GM19452 (cell line): Measurements from ENCODE around the gene ITIH2.
"Not testable (repeated sequence)": the region's sequence is repeated elsewhere in the genome, so short reads cannot be mapped to it uniquely, and the experiment has no call there.

Experiments used
- ATAC-seq: cut with Tn5 transposase; IDR thresholded peaks from one replicate; pipeline ENCODE4 v1.9.1; 2021; ENCODE audit not compliant: unreplicated experiment

The ITIH2 gene

DNA sequence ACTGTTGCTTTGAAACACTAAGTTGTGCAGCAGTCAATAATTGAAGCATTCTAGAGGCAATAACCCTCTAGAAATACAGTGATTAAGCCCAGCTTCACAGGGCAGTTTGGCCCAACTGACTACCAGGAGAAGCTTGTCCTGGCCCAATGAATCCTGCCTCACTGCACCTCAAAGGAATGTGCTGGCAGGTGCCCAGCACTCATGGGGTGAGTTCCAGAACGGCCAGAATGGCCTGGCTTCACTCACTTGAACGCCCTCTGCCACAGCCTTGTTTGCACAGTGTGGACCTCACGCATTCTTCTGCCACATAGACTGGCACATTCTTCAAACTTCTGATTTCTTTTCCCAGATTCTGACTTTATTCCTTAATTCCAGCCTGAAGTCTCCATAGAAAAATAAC lies 6.6 kb upstream of the ITIH2 start:
- no peak for ATAC-seq

DNA sequence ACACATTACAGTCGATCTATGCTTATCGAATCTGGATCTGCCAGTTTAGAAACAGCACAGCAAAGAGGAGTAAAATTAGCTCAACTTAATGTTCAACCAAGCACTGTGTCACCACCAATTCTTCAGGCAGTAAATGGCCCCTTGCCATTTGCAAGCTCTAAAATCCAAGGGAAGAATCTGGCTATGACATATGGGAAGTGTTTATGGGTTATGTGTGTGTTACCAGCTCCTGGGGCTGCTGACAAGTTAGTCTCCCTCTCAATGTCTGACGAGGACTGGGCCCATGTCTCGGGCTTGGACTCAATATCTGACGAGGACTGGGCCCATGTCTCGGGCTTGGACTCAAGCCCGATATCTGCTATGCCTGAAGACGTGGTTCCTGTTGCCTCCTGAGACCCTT lies 5.7 kb upstream of the ITIH2 start:
- ATAC-seq, result no peak

DNA sequence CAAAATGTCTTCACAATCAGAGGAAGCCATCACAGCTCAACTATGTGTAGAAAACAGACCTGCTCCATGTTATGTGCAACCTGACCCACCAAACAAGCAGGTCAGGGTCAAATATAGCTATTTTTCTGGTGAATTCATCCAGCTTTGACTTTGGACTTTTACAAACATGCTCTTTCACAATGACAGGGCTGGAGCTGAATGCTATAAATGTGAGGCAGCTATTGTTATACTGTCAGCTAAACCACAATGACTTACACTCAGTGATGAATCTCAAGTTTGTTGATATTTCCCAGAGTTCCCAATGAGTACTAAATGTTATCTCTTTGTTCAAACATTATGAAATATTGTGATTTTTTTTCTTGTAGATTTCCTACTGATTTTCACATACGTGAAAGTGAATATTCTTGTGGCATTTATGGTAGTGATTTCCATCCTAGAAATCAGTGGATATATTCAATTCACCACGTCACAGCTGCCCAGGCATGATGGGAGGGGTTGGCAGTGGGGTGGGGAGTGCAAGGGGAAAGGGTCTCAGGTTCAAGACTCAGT lies 2.5 kb upstream of the ITIH2 start:
- ATAC-seq, result no peak

DNA sequence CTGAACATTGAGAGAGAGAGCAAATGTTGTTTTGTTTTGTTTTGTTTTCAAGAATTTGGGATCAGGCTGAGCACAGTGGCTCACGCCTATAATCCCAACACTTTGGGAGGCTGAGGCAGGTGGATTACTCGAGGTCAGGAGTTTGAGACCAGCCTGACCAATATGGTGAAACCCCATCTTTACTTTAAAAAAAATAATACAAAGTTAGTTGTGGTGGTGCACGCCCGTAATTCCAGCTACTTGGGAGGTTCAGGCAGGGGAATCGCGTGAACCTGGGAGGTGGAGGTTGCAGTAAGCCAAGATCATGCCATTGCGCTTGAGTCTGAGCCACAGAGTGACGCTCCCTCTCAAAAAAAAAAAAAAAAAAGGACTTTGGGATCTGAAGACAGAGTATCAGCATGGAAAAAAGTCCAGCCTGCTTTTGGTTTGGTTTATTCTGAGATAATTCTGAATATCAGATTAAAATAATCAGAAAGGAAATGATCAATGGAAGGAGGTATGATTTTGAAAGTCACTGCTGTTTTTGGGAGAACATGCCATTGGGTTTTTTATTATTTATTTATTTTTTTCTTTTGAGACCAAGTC lies 1.9 kb upstream of the ITIH2 start:
- ATAC-seq, result no peak

DNA sequence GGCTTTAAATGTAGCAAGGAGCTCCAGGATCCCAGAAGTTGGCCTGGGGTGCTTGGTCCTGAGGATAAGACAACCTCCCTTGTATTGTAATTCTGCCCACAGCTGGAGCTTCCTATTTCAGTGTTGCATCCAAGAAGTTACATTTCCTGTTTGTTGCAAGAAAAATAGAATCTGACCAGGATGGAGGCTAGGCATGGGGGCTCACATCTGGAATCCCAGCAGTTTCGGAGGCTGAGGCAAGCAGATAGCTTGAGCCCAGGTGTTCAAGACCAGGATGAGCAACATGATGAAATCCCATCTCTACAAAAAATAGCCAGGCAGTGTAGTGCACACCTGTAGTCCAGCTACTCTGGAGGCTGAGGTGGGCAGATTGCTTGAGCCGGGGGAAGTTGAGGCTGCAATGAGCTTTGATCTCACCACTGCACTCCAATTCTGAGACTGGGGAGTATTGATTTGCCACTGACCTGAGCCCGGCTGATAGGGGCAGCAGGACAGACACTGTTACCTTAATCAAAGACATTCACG lies 766 bp upstream of the ITIH2 start:
- no peak for ATAC-seq

DNA sequence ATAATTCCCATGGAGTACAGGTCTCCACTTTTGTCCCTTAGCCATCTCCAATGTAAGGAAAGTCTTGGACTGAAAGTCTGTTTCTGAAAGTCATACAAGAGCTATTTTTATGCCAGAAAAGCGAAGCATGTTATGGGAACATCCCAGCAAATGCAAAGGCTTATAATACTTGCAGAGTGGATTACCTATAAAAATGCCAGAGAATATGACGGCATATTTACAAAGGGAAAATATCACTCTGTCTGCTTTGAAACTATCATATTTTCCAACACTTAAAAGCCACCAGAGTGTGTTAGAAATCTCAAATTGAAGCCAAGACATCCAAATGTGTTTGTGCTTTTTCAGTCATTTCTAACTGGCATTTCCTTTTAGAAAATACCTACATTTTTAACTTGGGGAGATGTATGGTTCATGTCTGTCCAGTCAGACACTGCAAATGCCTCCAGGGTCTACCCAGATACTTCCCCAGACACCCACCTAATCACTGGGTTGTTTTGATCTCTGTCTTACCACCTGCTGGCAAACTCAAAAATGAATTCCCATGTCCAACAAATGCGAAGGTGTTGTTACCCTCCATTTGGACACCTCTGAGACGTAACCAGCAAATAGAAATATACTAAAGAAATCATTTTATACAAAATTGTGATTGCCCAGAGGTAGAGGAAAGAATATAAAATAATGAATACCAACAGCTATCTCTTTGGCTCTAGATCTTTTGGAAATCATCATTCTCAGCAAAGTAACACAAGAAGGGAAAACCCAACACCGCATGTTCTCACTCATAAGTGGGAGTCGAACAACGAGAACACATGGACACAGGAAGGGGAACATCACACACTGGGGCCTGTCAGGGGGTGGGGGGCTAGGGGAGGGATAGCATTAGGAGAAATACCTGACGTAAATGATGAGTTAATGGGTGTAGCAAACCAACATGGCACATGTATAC lies 1.2 kb downstream of the ITIH2 start:
- no peak for ATAC-seq

DNA sequence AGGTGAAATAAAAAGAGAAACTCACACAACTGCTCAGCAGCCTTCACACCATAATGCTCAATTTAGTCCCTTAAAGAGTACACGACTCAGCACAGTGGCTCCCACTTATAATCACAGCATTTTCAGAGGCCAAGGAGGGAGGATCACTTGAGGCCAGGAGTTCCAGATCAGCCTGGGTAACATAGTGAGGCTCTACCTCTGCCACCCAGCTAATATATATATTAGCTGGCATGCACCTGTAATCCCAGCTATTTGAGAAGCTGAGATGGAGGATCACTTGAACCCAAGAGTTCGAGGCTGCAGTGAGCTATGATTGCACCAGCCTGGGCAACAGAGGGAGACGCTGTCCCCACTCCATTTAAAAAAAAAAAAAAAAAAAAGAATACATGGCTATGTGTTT lies 2.2 kb downstream of the ITIH2 start:
- ATAC-seq, result no peak

DNA sequence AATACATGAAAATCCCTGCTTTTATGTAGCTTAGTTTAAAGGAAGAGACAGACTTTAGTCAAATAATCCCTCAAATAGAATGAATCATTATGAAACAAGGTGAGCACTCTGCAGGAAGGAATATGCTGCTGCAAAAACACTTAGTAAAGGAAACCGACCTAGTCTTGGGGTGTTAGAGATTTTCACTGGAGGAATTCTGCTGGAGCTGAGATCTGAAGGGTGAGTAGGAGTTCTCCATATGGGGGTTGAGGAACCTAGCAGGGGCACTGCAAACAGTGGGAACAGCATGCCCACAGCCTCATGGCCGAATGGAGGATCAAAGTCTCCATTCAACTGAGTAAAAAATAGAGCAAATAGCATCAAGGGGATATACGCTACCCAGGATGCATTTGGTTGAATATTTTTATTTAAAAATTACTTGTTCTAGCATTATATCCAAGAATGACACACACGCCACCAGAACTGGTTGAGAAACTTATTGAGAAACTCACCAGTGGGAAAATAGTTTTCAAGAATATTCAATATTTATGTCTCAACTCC lies 3.5 kb downstream of the ITIH2 start:
- ATAC-seq, result no peak

DNA sequence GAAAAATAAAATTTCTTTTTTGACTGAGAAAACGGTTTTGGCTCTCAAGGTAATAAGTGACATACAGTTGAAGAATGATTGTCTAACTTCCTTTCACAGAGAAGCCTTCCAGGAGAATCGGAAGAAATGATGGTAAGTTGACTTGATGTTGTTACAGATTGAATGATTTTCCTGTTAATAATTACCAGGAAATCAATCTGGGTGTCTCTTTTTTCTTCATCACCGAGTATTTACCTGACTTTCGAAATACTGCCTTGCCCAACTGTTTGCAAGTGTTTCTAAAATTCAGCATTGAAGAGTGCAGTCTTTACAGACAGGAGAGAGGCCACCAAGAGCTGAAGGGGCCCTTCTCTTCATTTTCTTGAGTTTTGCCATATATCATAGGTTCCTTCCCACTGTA lies 4.0 kb downstream of the ITIH2 start:
- ATAC-seq, result no peak

DNA sequence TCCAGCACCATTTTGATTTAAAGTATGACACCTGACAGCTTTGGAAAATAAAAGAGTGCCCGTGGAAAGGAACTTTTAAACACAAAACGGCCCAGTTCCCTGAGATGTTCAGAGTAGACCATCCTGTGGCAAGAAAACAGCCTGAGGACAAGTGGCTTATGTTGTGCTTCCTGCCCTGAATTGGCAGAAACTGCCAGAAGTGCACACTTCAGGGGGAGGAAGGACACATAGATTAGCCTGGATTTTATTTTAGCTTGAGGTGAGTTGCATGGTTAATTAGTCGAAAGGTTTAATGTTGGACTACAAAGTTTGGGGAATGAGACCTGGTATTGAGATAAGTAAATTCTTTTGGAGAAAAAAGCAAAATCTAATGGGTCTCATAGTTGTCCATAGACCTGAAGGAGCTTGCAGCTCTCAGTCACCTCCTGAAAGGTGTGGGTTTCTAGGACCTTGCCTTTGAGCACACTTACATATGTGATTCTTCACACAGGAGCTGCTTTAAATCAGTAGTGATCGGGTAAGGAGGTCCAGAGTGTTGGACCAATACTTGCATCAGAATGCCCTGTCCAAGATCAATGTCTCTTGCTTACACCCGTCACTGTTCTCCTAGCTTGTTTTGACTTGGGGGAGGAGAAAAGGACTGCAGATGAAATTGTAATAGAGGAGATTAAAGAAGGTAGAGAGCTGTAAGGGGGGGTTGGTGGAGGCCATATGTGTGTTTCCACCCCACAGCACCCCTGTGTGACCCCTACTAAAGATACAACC lies 4.9 kb downstream of the ITIH2 start:
- no peak for ATAC-seq

DNA sequence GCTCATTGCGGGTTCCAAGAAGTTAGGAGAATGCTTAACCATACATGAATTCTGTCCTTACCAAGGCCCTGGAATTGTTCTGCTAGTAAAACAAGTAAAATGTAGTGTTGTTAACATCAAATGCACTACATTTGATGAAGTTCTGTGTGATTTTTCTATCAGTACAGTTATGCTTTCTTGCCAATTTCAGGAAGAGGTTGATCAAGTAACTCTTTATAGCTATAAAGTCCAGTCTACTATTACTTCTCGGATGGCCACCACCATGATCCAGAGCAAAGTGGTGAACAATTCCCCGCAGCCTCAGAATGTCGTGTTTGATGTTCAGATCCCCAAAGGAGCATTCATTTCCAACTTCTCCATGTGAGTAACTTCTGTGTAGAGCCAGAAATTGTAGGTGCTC lies 5.7 kb downstream of the ITIH2 start:
- ATAC-seq, result no peak

DNA sequence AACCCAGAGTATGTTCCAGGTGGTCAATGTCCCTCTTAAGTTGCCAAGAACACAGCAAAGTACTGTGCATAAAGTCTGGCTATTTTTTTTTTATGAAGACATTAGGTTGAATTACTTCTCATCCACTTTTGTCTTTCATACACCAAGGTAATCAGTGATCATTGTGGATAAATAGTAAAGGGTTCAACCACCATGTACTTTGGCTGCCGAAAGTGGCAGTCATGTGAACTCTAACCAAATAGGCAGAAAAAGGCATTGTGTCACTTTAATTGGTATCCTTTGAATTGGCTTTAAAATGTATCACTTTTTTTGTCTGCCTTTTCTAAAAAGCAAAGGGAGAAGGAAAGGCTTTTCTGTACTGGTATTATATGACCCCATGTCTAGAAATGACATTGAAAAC lies 7.3 kb downstream of the ITIH2 start:
- ATAC-seq, result no peak

DNA sequence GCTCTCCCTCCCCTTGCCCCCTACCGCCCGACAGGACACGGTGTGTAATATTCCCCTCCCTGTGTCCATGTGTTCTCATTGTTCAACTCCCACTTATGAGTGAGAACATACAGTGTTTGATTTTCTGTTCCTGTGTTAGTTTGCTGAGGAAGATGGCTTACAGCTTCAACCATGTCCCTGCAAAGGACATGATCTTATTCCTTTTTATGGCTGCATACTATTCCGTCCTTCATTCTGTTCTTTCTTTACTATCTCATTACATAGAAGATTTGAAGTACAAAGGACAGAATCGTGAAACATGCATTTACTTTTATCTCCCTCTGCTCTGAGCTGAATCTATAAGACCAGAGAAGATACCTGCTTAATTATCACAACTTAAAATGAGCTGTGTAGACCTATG lies 8.0 kb downstream of the ITIH2 start:
- ATAC-seq, result not testable (repeated sequence)

DNA sequence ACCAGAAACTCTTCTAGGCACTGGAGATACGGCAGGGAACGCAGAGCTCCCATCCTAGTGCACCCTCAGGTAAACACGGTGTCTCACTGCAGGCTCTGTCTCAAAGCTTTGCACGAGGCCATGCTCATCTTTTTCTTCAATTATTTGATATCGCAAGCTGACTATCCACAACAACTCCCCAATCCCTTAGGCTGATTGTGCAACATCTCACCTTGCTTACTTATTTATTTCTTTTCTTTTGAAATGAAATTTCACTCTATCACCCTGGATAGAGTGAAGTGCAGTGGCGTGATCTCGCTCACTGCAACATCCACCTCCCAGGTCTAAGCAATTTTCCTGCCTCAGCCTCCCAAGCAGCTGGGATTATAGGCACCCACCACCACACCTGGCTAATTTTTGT lies 12.4 kb downstream of the ITIH2 start:
- ATAC-seq, result no peak

DNA sequence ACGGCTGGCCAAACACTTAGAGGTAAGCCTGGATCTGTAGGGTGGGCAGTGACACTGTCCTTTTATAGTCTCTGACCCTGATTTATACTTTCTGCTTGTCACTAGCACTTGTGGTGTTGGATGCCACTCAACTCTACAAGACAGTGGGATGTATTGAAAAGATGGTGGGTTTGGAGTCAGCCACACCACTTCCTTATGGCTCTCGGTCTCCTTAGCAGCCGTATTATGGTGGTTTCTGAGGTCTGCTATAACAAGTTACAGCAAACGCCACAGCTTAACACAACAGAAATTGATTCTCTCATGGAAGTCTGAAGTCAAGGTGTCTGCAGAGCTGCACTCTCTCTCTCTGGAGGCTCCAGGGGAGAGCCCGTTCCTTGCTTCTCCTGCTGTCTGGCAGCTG lies 14.7 kb downstream of the ITIH2 start:
- no peak for ATAC-seq

DNA sequence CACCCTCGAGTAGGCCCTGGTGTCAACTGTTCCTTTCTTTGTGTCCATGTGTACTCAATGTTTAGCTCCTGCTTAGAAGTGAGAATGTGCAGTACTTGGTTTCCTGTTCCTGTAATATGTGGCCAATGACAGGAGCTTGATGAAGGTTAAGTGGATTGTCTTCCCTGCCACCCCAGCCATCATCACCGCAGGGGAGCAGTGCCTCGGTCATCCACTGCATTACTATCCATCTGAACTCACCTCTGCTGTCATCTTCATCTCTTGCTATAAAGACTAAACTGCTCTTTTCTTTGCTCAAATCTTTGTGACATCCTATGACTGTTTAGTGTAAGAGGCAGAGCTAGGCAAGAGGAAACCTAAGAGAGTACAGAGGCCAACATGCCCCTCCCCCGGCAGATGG lies 15.6 kb downstream of the ITIH2 start:
- no peak for ATAC-seq

DNA sequence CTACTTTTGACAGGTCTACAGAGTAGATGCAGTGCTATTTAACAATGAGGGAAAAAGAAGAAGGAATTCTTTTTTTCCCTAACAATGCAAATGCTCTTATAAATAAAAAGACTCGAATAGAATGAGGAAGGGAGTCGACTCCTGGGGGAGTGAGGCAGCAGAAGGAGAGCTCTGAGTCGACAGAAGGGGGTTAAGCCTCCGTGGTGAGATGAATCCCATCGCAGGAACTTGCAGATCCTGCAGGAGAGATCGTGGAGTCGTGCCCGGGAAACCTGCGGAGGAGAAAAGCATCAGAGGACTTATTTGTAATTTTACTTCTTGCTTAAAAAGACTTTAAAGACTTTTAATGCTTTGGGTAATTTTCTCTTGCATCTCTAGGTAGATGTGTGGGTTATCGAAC lies 17.4 kb downstream of the ITIH2 start:
- no peak for ATAC-seq

DNA sequence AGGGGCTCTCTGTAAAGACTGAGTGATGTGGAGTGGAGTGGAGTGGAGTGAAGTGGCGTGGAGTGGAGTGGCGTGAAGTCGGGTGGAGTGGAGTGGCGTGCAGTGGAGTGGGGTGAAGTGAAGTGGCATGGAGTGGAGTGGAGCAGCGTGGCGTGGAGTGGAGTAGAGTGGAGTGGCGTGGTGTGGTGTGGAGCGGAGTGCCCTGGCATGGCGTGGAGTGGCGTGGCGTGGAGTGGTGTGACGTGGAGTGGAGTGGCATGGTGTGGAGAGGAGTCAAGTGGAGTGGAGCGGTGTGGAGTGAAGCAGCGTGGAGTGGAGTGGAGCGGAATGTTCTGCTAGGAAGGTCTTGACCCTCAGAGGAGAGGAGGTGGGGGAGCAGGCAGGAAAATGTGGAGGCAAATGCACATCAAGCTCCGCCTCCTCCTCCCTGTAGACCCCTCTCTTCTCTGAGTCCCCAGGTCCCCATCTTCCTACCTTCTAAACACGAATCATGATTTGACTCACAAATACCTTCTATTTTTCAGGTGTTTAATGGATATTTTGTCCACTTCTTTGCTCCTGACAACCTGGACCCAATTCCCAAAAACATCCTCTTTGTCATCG lies 19.9 kb downstream of the ITIH2 start:
- no peak for ATAC-seq

DNA sequence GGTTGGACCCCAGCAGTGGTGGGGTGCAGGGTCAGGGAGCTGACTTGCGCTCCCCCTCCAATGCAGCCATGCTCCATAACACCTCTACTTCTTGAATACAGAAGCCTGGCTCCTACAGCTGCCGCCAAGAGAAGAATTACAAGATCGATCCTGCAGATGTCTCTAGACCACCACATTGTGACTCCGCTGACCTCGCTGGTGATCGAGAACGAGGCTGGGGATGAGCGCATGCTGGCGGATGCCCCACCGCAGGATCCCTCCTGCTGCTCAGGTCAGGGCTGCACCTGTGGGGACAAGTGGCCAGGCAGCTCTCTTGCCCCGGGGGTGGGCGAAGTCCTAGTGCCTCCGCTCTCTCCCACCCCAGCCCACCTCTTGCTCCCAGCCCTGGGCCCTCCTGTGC lies 31.7 kb downstream of the ITIH2 start:
- ATAC-seq, result no peak

DNA sequence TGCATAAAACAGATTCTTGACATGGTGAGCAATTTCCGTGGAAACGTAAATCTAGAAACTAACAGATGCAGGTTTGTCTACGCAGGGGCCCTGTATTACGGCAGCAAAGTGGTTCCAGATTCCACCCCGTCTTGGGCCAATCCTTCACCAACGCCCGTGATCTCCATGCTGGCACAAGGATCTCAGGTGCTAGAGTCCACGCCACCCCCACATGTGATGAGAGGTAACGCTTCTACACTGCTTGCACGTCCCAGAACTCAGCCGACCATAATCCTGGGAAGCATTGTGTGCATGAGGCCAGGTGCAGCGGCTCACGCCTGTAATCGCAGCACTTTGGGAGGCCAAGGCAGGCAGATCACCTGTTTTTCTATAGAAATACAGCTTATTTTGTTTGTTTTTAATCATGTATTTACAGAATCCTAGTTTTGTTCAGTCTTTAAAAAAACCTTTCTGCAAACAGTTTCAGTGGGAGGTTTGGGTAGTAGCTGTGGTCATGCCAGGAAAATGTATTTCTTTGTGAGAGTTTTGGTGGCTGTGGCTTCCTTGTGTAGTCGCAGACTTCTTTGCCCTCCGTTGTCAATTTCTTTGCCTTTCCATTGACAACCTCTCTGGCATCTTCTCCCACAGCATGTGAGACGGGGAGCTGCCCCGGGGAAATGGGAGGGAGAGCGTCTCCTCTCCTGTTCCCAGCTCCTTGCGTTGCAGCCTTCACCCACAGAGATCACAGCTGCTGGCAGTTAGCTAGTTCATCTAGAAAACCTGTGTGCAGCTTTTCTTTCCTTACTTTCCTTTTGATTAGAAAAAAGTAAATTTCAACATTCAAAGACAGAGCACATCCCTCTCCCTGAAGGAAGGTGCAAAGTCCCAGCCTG lies 35.7 kb downstream of the ITIH2 start:
- ATAC-seq, result no peak
